Lower leg skin (tissue), 3 donors: ENCODE data around the gene IL17D.

ENCODE experiments used
- CTCF ChIP-seq, 3 donors: fragments of 450-650 bp; IDR thresholded peaks; one replicate each; pipeline ENCODE4 v1.5.1; 2016; ENCODE audit warnings: antibody characterized with exemption in 3 of 3, mild to moderate bottlenecking in 3 of 3, moderate library complexity in 2 of 3
- POLR2A ChIP-seq, 2 donors: fragments of 450-650 bp; IDR thresholded peaks; one replicate each; pipeline ENCODE4 v1.6.1; 2016 to 2017; ENCODE audit warnings: antibody characterized with exemption in 2 of 2, mild to moderate bottlenecking in 1 of 2, moderate library complexity in 1 of 2

GRCh38 chr13:20704459-20705069 lies 1.1 kb downstream of the IL17D start:
- TF ChIP-seq POLR2A (IDR thresholded peaks at IDR 0.05): no peak
- no peak for TF ChIP-seq CTCF (IDR thresholded peaks at IDR 0.05)
